ENCODE data around the gene MRPL1. TPM values are rescaled to one million over a fixed set of nuclear protein-coding genes. Genes with fewer than 3 reads are reported as not detected.

Gene MRPL1
- total RNA-seq, 1 donor from 2014 or later = 6.2 TPM

GRCh38 chr4:77872723-77873445 is 10.3 kb downstream of the MRPL1 start:
- DNase-seq (ENCODE audit: low spot score in 2 of 2) = no peak
- Histone ChIP-seq H3K4me3 (no peak overlapping the region), H3K9me3 (no peaks in the 10 kb centered on the region), H3K4me1 (no peaks in the 10 kb centered on the region), H3K27ac (no peak overlapping the region), H3K27me3 (no peaks in the 10 kb centered on the region), H3K36me3 (peaks cover 12 to 31% of the 10 kb centered on the region in 2 donors)
- intact Hi-C loops (cut with DNase I) = no loop called here
- no peak for TF ChIP-seq CTCF (IDR thresholded peaks at IDR 0.05)

GRCh38 chr4:77877167-77877566 is 14.5 kb downstream of the MRPL1 start:
- no peak overlapping the region for H3K27ac ChIP-seq
- no peak for DNase-seq (ENCODE audit: low spot score in 2 of 2)
- H3K4me3 ChIP-seq = no peak overlapping the region
- no peaks in the 10 kb centered on the region for H3K4me1 ChIP-seq
- H3K36me3 ChIP-seq = peaks cover 12 to 30% of the 10 kb centered on the region in 2 donors
- H3K27me3 ChIP-seq = no peaks in the 10 kb centered on the region
- no peak for TF ChIP-seq CTCF (IDR thresholded peaks at IDR 0.05)
- intact Hi-C loops (cut with DNase I) = no loop called here
- no peaks in the 10 kb centered on the region for H3K9me3 ChIP-seq

GRCh38 chr4:77877771-77878565 is 15.3 kb downstream of the MRPL1 start:
- Histone ChIP-seq H3K4me3 (no peak overlapping the region), H3K27ac (no peak overlapping the region), H3K4me1 (no peaks in the 10 kb centered on the region), H3K36me3 (peaks cover 5 to 22% of the 10 kb centered on the region in 2 donors), H3K27me3 (no peaks in the 10 kb centered on the region), H3K9me3 (no peaks in the 10 kb centered on the region)
- no peak for DNase-seq (ENCODE audit: low spot score in 2 of 2)
- TF ChIP-seq CTCF (IDR thresholded peaks at IDR 0.05) = no peak
- intact Hi-C loops (cut with DNase I) = no loop called here

GRCh38 chr4:77880784-77881183 is 18.2 kb downstream of the MRPL1 start:
- no peak for DNase-seq (ENCODE audit: low spot score in 2 of 2)
- Histone ChIP-seq H3K27me3 (no peaks in the 10 kb centered on the region), H3K27ac (no peak overlapping the region), H3K4me1 (no peaks in the 10 kb centered on the region), H3K4me3 (no peak overlapping the region), H3K36me3 (peaks cover 9 to 26% of the 10 kb centered on the region in 2 donors), H3K9me3 (no peaks in the 10 kb centered on the region)
- intact Hi-C loops (cut with DNase I) = no loop called here
- no peak for TF ChIP-seq CTCF (IDR thresholded peaks at IDR 0.05)

GRCh38 chr4:77881460-77882295 is 19.0 kb downstream of the MRPL1 start:
- no peaks in the 10 kb centered on the region for H3K27me3 ChIP-seq
- intact Hi-C loops (cut with DNase I) = no loop called here
- no peak for TF ChIP-seq CTCF (IDR thresholded peaks at IDR 0.05)
- no peaks in the 10 kb centered on the region for H3K4me1 ChIP-seq
- H3K36me3 ChIP-seq = peaks cover 13 to 32% of the 10 kb centered on the region in 2 donors
- no peak for DNase-seq (ENCODE audit: low spot score in 2 of 2)
- no peaks in the 10 kb centered on the region for H3K9me3 ChIP-seq
- no peak overlapping the region for H3K27ac ChIP-seq
- H3K4me3 ChIP-seq = no peak overlapping the region
